ENCODE results near the gene DCXR. TPM values are rescaled to one million over a fixed set of nuclear protein-coding genes. Genes with fewer than 3 reads are reported as not detected.

The DCXR gene
- total and polyA plus RNA-seq, 2 of the 13 experiments (the other 11 are each of a cell fraction or from before 2014, with no cell fraction given): 287 to 311 TPM

GRCh38 chr17:82016061-82016874, 21.2 kb downstream of the DCXR start (continued):
- TF ChIP-seq GABPB1 (CRISPR knock-in tag; IDR thresholded peaks at IDR 0.05) (0 out of 2 replicates have a peak, but pooled peaks have one; percentile 3), GTF3A (CRISPR knock-in tag; conservative IDR thresholded peaks at IDR 0.05) (no peak), FOXK1 (CRISPR knock-in tag; IDR thresholded peaks at IDR 0.05; ENCODE audit: borderline replicate concordance, low read depth) (no peak; the same call in 1 of the 2 replicates), TEAD2 (CRISPR knock-in tag; IDR thresholded peaks at IDR 0.05) (0 out of 2 replicates have a peak, but pooled peaks have one; percentile 15), ZNF274 (CRISPR knock-in tag; IDR thresholded peaks at IDR 0.05) (0 out of 2 replicates have a peak, but pooled peaks have one; percentile 40), CC2D1A (CRISPR knock-in tag; IDR thresholded peaks at IDR 0.05) (no peak), AFF4 (CRISPR knock-in tag; IDR thresholded peaks at IDR 0.05) (peak; percentile 30; the same call in 1 of the 2 replicates), ZNF225 (CRISPR knock-in tag; IDR thresholded peaks at IDR 0.05) (0 out of 2 replicates have a peak, but pooled peaks have one; percentile 36), ZNF280B (CRISPR knock-in tag; IDR thresholded peaks at IDR 0.05; ENCODE audit: borderline replicate concordance) (peak; percentile 5; the same call in 1 of the 2 replicates), ZNF563 (CRISPR knock-in tag; IDR thresholded peaks at IDR 0.05) (no peak), ZNF567 (CRISPR knock-in tag; IDR thresholded peaks at IDR 0.05; ENCODE audit: borderline replicate concordance) (no peak), POLR2AphosphoS5 (IDR thresholded peaks at IDR 0.05; ENCODE audit: low read depth, low read length) (0 out of 2 replicates have a peak, but pooled peaks have one; percentile 28), ZC3H13 (CRISPR knock-in tag; IDR thresholded peaks at IDR 0.05) (peak; percentile 61; the same call in 1 of the 2 replicates), ZBTB38 (CRISPR knock-in tag; IDR thresholded peaks at IDR 0.05) (0 out of 2 replicates have a peak, but pooled peaks have one; percentile 10), ZNF597 (CRISPR knock-in tag; IDR thresholded peaks at IDR 0.05) (no peak), ELF3 (CRISPR knock-in tag; IDR thresholded peaks at IDR 0.05) (no peak), RBM22 (optimal IDR thresholded peaks at IDR 0.05; ENCODE audit: low read length) (peak; percentile 80), ZNF503 (CRISPR knock-in tag; IDR thresholded peaks at IDR 0.05) (no peak), TAF1 (CRISPR knock-in tag; IDR thresholded peaks at IDR 0.05) (0 out of 2 replicates have a peak, but pooled peaks have one; percentile 15), ZNF883 (CRISPR knock-in tag; IDR thresholded peaks at IDR 0.05; ENCODE audit: not compliant biosample characterization) (peak; percentile 47), ZNF354B (CRISPR knock-in tag; IDR thresholded peaks at IDR 0.05) (0 out of 2 replicates have a peak, but pooled peaks have one; percentile 23)
